GM12892 (cell line): ENCODE measurements around the gene TSHZ1.

ENCODE experiments used
- POLR2A ChIP-seq: IDR thresholded peaks from 2 replicates; pipeline ENCODE4 v1.6.1; 2011; ENCODE audit warnings: low read depth, low read length, control low read depth
- POLR2AphosphoS5 ChIP-seq: IDR thresholded peaks from 2 replicates; pipeline ENCODE4 v1.6.1; 2011; ENCODE audit warnings: low read depth, low read length, control low read depth
- TAF1 ChIP-seq: IDR thresholded peaks from 2 replicates; pipeline ENCODE4 v1.6.1; 2011; ENCODE audit warnings: low read depth, mild to moderate bottlenecking, control low read depth, low read length, borderline replicate concordance

DNA sequence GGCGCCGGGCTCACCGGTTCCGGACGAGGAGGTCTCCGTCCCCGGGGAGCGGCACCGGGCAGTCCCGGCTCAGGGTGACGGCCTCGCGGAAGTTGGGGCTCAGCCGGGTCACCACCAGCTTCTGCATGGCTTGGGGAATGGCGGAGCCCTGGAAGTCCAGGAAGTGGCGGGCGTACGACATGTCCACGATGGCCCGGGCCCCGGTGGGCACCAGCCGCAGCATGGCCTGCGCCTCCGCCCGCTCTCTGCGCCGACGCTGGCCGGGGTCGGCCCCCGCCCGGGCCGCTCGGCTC lies 1.8 kb upstream of the TSHZ1 start:
- TF ChIP-seq TAF1: no peak
- TF ChIP-seq POLR2A: peak; percentile 48; the same call in 1 of the 2 replicates
- peak; percentile 60 for TF ChIP-seq POLR2AphosphoS5
